GM19463 (cell line): ENCODE results near the gene TAGLN3.
A peak's percentile ranks its signal among the peaks of the same experiment; 100 is the strongest.
"Not testable (repeated sequence)": the region's sequence is repeated elsewhere in the genome, so short reads cannot be mapped to it uniquely, and the experiment has no call there.

Experiments used
- ATAC-seq: cut with Tn5 transposase; IDR thresholded peaks from one replicate; pipeline ENCODE4 v1.9.1; 2021; ENCODE audit warnings: mild to moderate bottlenecking, moderate library complexity; ENCODE audit not compliant: unreplicated experiment

TAGLN3 gene

DNA sequence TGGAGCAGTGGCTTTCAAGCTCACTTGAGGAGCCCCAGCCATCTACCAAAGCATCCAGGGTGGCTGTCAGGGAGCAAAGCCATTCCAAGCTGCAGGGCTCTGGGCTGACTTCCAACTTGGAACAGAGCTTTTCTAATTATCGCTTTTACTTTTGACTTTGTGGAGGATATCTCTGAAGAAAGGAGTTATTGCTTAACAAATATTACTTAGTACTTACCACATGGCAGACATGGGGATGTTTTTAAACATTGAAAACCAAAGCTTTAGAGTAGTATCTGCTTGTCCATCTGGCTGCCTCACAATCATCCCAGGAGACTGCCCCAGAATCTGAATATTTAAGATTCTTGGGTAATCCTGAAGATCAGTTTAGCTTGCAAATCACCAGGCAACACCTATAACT is 8.9 kb downstream of the TAGLN3 start:
- ATAC-seq, result no peak

GRCh38 chr3:112009670-112010069 is 10.9 kb downstream of the TAGLN3 start:
- no peak for ATAC-seq

- no peak for ATAC-seq
These were observed 11.9 kb downstream of the TAGLN3 start for GRCh38 chr3:112010636-112011035.

DNA sequence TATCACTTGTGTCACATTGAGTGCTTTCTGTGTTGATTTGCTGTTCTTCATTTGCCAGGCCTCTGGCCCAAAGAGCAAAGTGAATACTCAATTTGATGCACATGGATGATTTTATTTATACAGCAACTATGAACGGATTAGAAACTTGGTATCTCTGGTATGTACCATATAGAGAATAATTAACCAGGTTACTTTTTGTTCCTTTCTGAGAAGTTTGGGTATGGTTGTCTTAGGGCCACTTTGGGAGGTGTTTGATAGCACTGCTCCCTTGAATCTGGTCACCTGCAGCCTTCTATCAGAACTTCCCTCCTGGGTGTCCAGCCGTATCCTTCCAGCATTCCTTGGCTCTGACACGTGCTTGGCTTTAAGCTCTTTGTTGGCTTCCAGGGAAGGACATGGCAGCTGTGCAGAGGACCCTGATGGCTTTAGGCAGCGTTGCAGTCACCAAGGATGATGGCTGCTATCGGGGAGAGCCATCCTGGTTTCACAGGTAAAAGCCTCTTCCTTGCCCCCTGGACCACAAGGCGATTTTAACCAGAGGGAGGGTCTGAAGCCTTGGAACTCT is 12.7 kb downstream of the TAGLN3 start:
- ATAC-seq, result no peak

- ATAC-seq, result no peak
These were observed 13.7 kb downstream of the TAGLN3 start for GRCh38 chr3:112012205-112012992.

DNA sequence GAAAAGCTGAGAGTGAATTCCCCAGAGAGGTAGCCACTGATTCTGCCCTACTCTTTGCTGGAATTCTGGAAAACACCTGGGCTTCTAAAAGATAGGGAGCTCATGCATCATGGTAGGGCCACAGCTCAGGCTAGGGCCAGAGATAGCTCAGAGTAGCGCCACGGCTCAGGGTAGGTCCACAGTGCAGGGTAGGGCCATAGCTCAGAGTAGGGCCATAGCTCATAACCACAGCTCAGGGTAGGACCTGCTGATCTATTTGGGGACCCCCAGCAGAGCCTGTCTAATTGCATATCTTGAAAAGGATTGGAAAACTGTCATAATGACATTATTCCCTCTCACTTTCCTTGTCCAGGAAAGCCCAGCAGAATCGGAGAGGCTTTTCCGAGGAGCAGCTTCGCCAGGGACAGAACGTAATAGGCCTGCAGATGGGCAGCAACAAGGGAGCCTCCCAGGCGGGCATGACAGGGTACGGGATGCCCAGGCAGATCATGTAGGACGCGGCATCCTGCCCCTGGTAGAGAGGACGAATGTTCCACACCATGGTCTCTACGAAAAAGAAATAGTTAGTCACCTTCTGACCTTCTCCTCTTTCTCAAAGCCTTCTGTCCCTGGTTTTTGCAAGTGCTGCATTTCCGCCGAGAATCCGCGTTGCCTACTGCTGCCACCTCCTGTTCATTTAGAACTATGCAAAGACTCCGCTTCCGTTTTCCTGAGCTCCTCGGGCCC is 14.5 kb downstream of the TAGLN3 start:
- peak; percentile 92 for ATAC-seq

DNA sequence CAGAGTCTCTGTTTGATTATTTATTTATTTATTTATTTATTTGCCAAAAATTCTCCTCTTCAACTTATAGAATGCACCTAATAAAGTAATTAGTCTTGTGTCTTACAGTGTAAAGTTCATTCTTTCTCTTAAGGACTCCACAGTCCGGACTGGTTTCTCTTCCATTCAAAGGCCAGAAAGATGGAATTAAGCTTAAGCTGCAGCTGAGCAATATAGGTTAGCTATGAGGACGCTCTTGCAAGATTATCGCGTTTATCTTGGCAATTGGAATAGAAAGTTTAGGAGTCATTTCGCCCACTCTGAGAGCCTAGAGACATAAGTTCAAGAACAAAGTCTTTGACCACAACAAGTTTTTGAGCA is 15.0 kb downstream of the TAGLN3 start:
- ATAC-seq, result peak; percentile 28

- ATAC-seq, result no peak
These were observed 18.4 kb downstream of the TAGLN3 start for GRCh38 chr3:112017091-112017490.

GRCh38 chr3:112018712-112019111 is 20.0 kb downstream of the TAGLN3 start:
- no peak for ATAC-seq

GRCh38 chr3:112019716-112020115 is 21.0 kb downstream of the TAGLN3 start:
- ATAC-seq, result no peak

- no peak for ATAC-seq
These were observed 22.0 kb downstream of the TAGLN3 start for GRCh38 chr3:112020674-112021085.

- no peak for ATAC-seq
These were observed 28.4 kb downstream of the TAGLN3 start for GRCh38 chr3:112027142-112027541.

DNA sequence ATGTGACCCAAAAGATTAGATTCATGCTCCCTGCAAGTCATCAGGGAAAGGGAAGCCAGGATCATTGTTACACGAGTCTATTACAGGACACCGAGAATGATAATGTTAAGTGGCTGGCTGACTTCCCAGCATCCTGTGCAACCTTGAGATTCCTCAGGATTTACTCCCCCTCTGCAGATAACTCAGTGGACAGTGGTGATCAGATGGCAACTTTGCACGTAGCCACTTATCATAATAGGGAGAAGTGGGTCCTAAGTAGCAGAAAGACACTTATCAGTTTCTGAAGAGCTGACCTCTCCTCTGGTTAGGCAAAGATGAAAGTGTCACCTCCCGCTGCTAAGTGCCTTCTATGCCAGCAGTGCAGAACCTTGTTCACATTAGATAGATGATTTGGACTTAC is 29.1 kb downstream of the TAGLN3 start:
- no peak for ATAC-seq

- ATAC-seq, result no peak
These were observed 32.2 kb downstream of the TAGLN3 start for GRCh38 chr3:112030901-112031300.

DNA sequence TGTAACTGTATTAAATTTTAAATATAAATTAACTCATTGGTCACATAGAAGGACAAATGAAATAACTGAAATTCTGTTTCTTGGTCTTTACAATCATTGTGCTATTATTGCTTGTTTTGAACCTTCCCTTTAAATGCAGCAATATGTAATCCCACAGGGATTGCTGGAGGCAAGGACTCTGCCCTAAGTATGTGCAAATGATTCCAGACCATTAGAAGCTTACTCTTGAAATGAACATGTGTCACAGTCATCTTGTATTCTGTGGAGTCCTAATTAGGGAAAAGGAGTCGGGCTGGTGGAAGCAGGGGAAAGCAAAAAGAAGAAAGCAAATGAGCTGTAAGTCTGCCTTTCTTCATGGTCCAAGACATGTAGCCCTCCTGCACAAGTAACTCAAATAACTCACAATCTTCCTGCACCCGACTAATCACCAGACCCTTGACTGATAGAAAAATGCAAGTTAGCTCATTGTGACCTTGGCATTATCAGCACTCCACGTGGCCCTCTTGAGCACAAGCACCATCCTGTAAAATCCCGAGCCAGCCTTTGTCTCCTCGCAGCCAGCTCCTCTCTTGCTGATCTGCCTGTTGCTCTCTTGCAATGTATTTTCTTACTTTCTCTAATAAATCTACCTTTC is 33.5 kb downstream of the TAGLN3 start:
- ATAC-seq, result no peak

GRCh38 chr3:112034436-112034835 is 35.7 kb downstream of the TAGLN3 start, which contains the start of gene TMPRSS7:
TSS of gene TMPRSS7 (plus strand) at chr3:112034736. CDS start at chr3:112034846, 110 bp downstream.
- no peak for ATAC-seq

GRCh38 chr3:112035241-112035640 is 36.5 kb downstream of the TAGLN3 start:
- no peak for ATAC-seq

DNA sequence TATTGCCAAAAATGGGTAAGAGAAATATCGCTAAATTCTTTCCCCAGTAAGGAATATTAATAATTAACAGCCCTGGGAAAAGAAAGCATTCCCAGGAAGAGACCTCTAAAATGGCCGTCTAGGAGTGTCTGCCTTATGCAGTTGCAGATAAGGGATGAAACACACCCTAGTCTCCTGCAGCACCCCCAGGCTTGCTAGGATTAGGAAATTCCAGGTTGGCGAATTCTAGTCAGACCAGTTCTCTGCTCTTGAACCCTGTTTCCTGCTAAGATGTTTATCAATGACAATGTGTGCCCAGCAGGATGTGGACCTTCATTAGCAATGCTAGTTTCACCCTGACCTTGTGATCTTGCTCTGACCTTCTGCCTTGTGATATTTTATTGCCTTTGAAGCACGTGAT is 38.5 kb downstream of the TAGLN3 start:
- ATAC-seq, result not testable (repeated sequence)

DNA sequence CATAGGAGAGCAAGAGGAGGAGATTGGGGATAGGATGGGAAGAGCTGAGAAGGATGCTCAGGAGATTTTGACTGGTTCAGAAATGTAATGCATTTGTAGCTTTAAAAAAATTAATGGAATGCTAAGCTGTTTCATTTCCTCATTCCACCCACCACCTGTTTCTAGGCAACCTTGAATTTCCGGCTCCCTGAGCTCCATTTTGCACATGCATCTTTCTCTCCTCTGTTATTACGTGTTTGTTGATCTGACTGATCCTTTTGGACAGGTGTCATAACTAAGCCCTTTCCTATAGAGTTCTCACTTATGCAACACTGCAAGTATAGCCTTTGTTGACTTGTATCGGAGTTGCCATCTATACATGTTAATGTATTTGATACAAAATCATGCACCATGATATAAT is 40.1 kb downstream of the TAGLN3 start:
- ATAC-seq, result peak; percentile 45

DNA sequence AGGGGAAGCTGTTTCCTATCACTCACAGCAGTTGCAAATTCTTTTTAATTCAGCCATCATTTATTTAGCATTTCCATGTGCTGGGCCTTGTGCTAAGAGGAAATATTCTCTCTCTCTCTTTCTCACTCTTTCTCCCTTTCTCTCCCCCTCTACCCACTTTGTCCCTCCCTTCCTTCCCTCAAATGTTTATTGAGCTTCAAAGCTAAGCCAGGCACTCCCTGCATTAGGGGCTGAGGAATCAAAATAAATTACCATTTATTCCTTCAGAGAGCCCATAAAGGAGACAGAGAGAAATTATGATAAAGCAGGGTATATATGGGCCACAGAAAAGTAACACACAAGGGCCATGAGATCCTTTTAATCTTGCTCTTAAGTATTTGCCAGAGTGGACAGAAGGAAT is 42.6 kb downstream of the TAGLN3 start:
- no peak for ATAC-seq

- ATAC-seq, result no peak
These were observed 44.1 kb downstream of the TAGLN3 start for GRCh38 chr3:112042842-112043280.
